ENCODE data around the gene TRAF2. TPM values are rescaled to one million over a fixed set of nuclear protein-coding genes. Genes with fewer than 3 reads are reported as not detected.

The TRAF2 gene
- total and polyA plus RNA-seq, 2 of the 13 experiments (the other 11 are each of a cell fraction or from before 2014, with no cell fraction given): 12.4 to 13.6 TPM

DNA sequence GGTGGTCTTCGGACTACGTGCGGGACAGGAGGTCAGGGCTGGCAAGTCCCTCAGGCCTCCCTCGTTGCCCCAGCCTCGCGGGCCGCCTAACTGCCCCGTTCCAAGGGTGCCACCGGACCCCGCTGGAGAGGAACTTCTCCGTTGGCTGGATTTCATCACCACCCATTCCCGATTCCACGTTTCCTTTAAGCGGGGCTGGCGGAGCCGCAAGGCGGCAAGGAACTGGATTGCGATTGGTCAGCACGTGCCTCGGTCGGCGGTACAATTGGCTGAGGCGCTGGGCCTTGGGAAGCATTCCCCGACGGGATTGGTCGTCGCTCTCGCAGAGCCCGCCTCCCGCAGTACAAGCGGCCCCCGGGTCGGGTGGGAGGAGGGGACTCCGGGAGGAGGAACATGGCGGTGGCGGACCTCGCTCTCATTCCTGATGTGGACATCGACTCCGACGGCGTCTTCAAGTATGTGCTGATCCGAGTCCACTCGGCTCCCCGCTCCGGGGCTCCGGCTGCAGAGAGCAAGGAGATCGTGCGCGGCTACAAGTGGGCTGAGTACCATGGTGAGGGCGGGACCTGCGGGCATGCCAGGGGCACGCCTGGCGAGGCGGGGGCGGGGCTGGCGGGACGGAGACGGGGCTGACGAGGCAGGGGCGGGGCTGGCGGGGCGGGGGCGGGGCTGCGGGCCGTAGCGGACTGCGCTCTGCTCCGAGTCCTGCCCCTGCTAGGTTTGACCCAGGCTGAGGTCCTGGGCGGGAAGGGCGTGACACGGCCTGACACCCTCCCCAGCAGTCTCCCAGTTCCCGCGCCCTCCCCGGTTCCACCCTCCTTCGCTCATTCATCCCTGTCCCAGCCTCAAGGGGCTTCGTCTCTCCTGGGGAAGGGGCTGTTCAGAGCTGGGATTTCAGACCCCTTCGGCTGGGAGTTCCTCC lies 37.0 kb upstream of the TRAF2 start, which contains the start of gene PHPT1 (continued):
- TF ChIP-seq SALL2 (CRISPR knock-in tag; IDR thresholded peaks at IDR 0.05) (peak; percentile 55; the same call in 1 of the 2 replicates), MED1 (CRISPR knock-in tag; IDR thresholded peaks at IDR 0.05) (peak; percentile 71), DR1 (CRISPR knock-in tag; IDR thresholded peaks at IDR 0.05) (peak; percentile 84), ZSCAN25 (CRISPR knock-in tag; IDR thresholded peaks at IDR 0.05) (peak; percentile 73; the same call in 1 of the 2 replicates), ZNF296 (CRISPR knock-in tag; conservative IDR thresholded peaks at IDR 0.05) (no peak), ZNF101 (CRISPR knock-in tag; IDR thresholded peaks at IDR 0.05; ENCODE audit: borderline replicate concordance, low read depth) (no peak), ZNF678 (CRISPR knock-in tag; IDR thresholded peaks at IDR 0.05) (no peak), ZNF891 (CRISPR knock-in tag; IDR thresholded peaks at IDR 0.05) (peak; percentile 61; the same call in 1 of the 2 replicates), RBM22 (optimal IDR thresholded peaks at IDR 0.05; ENCODE audit: low read length) (peak; percentile 76), CREB1 (IDR thresholded peaks at IDR 0.05) (peak; percentile 49), CREB1 (CRISPR knock-in tag; IDR thresholded peaks at IDR 0.05) (no peak), ETV5 (CRISPR knock-in tag; IDR thresholded peaks at IDR 0.05; ENCODE audit: borderline replicate concordance) (no peak; the same call in 1 of the 2 replicates), ZNF773 (CRISPR knock-in tag; IDR thresholded peaks at IDR 0.05; ENCODE audit: borderline replicate concordance) (peak; percentile 65; the same call in 1 of the 2 replicates), PTBP1 (IDR thresholded peaks at IDR 0.05; ENCODE audit: low read depth, low read length, poor library complexity, severe bottlenecking) (no peak), RAD51 (IDR thresholded peaks at IDR 0.05; ENCODE audit: borderline replicate concordance) (no peak), ZFP37 (CRISPR knock-in tag; IDR thresholded peaks at IDR 0.05; ENCODE audit: borderline replicate concordance) (0 out of 2 replicates have a peak, but pooled peaks have one; percentile 55), ZNF121 (CRISPR knock-in tag; IDR thresholded peaks at IDR 0.05) (no peak), SIN3A (IDR thresholded peaks at IDR 0.05; ENCODE audit: borderline replicate concordance, low read depth, low read length) (peak; percentile 43; the same call in 1 of the 2 replicates)
- TF ChIP-seq, protein P1, sequence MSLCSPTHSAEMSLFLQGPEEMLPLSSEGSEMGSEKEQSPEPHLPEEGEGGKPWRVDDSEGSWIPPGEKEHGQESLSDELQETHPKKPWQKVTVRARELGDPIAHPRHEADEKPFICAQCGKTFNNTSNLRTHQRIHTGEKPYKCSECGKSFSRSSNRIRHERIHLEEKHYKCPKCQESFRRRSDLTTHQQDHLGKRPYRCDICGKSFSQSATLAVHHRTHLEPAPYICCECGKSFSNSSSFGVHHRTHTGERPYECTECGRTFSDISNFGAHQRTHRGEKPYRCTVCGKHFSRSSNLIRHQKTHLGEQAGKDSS (CRISPR knock-in tag; IDR thresholded peaks at IDR 0.05; ENCODE audit: borderline replicate concordance, low read depth): peak; percentile 88; the same call in 1 of the 2 replicates
- TF ChIP-seq, protein P2, sequence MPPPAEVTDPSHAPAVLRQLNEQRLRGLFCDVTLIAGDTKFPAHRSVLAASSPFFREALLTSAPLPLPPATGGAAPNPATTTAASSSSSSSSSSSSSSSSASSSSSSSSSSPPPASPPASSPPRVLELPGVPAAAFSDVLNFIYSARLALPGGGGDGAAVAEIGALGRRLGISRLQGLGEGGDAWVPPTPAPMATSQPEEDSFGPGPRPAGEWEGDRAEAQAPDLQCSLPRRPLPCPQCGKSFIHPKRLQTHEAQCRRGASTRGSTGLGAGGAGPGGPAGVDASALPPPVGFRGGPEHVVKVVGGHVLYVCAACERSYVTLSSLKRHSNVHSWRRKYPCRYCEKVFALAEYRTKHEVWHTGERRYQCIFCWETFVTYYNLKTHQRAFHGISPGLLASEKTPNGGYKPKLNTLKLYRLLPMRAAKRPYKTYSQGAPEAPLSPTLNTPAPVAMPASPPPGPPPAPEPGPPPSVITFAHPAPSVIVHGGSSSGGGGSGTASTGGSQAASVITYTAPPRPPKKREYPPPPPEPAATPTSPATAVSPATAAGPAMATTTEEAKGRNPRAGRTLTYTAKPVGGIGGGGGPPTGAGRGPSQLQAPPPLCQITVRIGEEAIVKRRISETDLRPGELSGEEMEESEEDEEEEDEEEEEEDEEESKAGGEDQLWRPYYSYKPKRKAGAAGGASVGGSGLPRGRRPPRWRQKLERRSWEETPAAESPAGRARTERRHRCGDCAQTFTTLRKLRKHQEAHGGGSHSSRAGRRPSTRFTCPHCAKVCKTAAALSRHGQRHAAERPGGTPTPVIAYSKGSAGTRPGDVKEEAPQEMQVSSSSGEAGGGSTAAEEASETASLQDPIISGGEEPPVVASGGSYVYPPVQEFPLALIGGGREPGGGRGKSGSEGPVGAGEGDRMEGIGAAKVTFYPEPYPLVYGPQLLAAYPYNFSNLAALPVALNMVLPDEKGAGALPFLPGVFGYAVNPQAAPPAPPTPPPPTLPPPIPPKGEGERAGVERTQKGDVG (CRISPR knock-in tag; IDR thresholded peaks at IDR 0.05; ENCODE audit: borderline replicate concordance): no peak
- TF ChIP-seq, protein P3, sequence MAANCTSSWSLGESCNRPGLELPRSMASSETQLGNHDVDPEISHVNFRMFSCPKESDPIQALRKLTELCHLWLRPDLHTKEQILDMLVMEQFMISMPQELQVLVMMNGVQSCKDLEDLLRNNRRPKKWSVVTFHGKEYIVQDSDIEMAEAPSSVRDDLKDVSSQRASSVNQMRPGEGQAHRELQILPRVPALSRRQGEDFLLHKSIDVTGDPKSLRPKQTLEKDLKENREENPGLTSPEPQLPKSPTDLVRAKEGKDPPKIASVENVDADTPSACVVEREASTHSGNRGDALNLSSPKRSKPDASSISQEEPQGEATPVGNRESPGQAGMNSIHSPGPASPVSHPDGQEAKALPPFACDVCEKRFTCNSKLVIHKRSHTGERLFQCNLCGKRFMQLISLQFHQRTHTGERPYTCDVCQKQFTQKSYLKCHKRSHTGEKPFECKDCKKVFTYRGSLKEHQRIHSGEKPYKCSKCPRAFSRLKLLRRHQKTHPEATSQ (CRISPR knock-in tag; IDR thresholded peaks at IDR 0.05; ENCODE audit: borderline replicate concordance): 0 out of 2 replicates have a peak, but pooled peaks have one; percentile 43
- TF ChIP-seq, protein P4, sequence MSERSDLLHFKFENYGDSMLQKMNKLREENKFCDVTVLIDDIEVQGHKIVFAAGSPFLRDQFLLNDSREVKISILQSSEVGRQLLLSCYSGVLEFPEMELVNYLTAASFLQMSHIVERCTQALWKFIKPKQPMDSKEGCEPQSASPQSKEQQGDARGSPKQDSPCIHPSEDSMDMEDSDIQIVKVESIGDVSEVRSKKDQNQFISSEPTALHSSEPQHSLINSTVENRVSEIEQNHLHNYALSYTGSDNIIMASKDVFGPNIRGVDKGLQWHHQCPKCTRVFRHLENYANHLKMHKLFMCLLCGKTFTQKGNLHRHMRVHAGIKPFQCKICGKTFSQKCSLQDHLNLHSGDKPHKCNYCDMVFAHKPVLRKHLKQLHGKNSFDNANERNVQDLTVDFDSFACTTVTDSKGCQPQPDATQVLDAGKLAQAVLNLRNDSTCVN (CRISPR knock-in tag; IDR thresholded peaks at IDR 0.05; ENCODE audit: borderline replicate concordance): peak; percentile 68
